Right atrium auricular region (tissue), 2 donors: Measurements from ENCODE around the gene AP1B1. TPM values are rescaled to one million over a fixed set of nuclear protein-coding genes. Genes with fewer than 3 reads are reported as not detected.

ENCODE experiments used
- DNase-seq: peaks from one replicate; pipeline ENCODE4 v3.0.0-alpha.2; 2019; ENCODE audit warnings: low spot score
- H3K27ac ChIP-seq, 2 donors: fragments of 200-600 bp; sonication (generic); 1 replicate in 1 of 2; 2 replicates in 1 of 2; pipeline ENCODE4 v1.5.1; 2016 to 2019
- H3K27me3 ChIP-seq, 2 donors: fragments of 200-600 bp; sonication (generic); one replicate each; pipeline versions ENCODE4 v1.5.1 to v1.6.0; 2017 to 2019
- H3K36me3 ChIP-seq: fragments of 200-600 bp; sonication (generic); one replicate; pipeline ENCODE4 v1.5.1; 2016
- H3K4me1 ChIP-seq, 2 donors: fragments of 200-600 bp; sonication (generic); one replicate each; pipeline versions ENCODE4 v1.5.1 to v1.6.0; 2017 to 2019
- H3K4me3 ChIP-seq, 2 donors: fragments of 200-600 bp; sonication (generic); 1 replicate in 1 of 2; 2 replicates in 1 of 2; pipeline ENCODE4 v1.5.1; 2017 to 2019; ENCODE audit warnings: mild to moderate bottlenecking in 1 of 2, moderate library complexity in 1 of 2
- H3K9me3 ChIP-seq, 2 donors: fragments of 200-600 bp; sonication (generic); one replicate each; pipeline ENCODE4 v1.5.1; 2019
- CTCF ChIP-seq, 2 donors: fragments of 200-600 bp; sonication (generic); IDR thresholded peaks; one replicate each; pipeline ENCODE4 v1.5.1; 2019; ENCODE audit warnings: antibody characterized with exemption in 2 of 2
- total RNA-seq, 2 donors: library from RNA; depleted of rRNA; stranded (reverse); fragments of >200 nt; gene quantifications; one replicate each; pipeline ENCODE4 v1.1.0, GENCODE V29; 2016

Gene AP1B1
- total RNA-seq, 2 donors from 2014 or later: 31.4 to 46.2 TPM

GRCh38 chr22:29341056-29341848, 47.1 kb downstream of the AP1B1 start:
- TF ChIP-seq CTCF (IDR thresholded peaks at IDR 0.05): no peak
- H3K36me3 ChIP-seq: peaks cover 55% of the 10 kb centered on the region
- H3K27me3 ChIP-seq: no peaks in the 10 kb centered on the region
- peak overlapping the region in 1 of 2 donors; percentile 72 for H3K27ac ChIP-seq
- peaks cover 0 to 27% of the 10 kb centered on the region in 2 donors for H3K4me1 ChIP-seq
- H3K4me3 ChIP-seq: no peak overlapping the region
- DNase-seq: no peak
- no peaks in the 10 kb centered on the region for H3K9me3 ChIP-seq

GRCh38 chr22:29340566-29340965, 47.8 kb downstream of the AP1B1 start:
- no peak for TF ChIP-seq CTCF (IDR thresholded peaks at IDR 0.05)
- Histone ChIP-seq H3K9me3 (no peaks in the 10 kb centered on the region), H3K36me3 (peaks cover 54% of the 10 kb centered on the region), H3K27ac (no peak overlapping the region), H3K4me3 (no peak overlapping the region), H3K27me3 (no peaks in the 10 kb centered on the region), H3K4me1 (peaks cover 0 to 27% of the 10 kb centered on the region in 2 donors)
- no peak for DNase-seq

- peaks cover 0 to 22% of the 10 kb centered on the region in 2 donors for H3K4me1 ChIP-seq
- H3K27me3 ChIP-seq: no peaks in the 10 kb centered on the region
- no peak overlapping the region for H3K4me3 ChIP-seq
- TF ChIP-seq CTCF (IDR thresholded peaks at IDR 0.05): no peak
- DNase-seq: no peak
- H3K36me3 ChIP-seq: peaks cover 63% of the 10 kb centered on the region
- no peak overlapping the region for H3K27ac ChIP-seq
- no peaks in the 10 kb centered on the region for H3K9me3 ChIP-seq
These were observed 48.8 kb downstream of the AP1B1 start for GRCh38 chr22:29339381-29340235.

GRCh38 chr22:29338398-29338797, 50.0 kb downstream of the AP1B1 start:
- Histone ChIP-seq H3K9me3 (no peaks in the 10 kb centered on the region), H3K4me3 (no peak overlapping the region), H3K36me3 (peaks cover 73% of the 10 kb centered on the region), H3K4me1 (peaks cover 0 to 18% of the 10 kb centered on the region in 2 donors), H3K27ac (no peak overlapping the region), H3K27me3 (no peaks in the 10 kb centered on the region)
- no peak for DNase-seq
- TF ChIP-seq CTCF (IDR thresholded peaks at IDR 0.05): no peak

GRCh38 chr22:29337631-29338284, 50.6 kb downstream of the AP1B1 start:
- DNase-seq: no peak
- Histone ChIP-seq H3K9me3 (no peaks in the 10 kb centered on the region), H3K4me1 (peaks cover 0 to 11% of the 10 kb centered on the region in 2 donors), H3K27me3 (no peaks in the 10 kb centered on the region), H3K4me3 (no peak overlapping the region), H3K27ac (no peak overlapping the region), H3K36me3 (peaks cover 80% of the 10 kb centered on the region)
- no peak for TF ChIP-seq CTCF (IDR thresholded peaks at IDR 0.05)
